ENCODE data around the gene DLG2.

The DLG2 gene

DNA sequence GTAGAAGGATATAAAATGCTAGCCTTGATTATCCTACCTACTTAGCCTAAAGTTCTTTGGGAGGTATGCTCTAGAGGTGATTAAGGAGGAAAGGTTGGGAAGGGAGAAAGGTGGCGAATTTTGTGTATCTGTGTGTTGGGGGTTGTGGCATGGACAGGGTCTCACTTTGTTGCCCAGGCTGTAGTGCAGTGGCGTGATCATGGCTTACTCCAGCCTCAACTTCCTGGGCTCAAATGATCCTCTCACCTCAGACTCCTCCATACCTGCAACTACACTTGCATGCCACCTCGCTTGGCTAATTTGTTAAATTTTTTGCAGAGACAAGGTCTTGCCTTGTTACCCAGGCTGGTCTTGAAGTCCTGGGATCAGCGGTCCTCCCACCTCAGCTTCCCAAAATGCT is 1094.8 kb downstream of the DLG2 start:
- no peak for DNase-seq

DNA sequence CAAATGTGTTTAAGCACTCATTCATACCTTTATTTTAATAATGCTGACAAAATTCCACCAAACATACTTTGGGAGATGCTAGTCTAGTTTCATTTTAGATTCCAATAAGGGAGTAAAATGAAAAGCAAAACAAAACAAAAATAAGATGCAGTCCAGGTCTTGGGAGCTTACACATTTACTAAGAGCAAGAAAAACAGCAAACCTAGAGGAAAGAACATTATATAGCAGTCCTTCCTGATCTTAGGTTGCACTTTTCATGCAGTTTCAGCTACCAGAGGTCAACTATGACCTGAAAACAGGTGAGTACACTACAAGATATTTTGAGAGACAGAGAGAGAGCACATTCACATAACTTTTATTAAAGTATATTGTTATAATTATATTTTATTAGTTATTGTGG is 1100.9 kb downstream of the DLG2 start:
- DNase-seq: no peak

- DNase-seq: peak; percentile 12
These were observed 1102.6 kb downstream of the DLG2 start for GRCh38 chr11:84524422-84525051.

- DNase-seq: no peak
These were observed 1104.8 kb downstream of the DLG2 start for GRCh38 chr11:84522331-84522730.

DNA sequence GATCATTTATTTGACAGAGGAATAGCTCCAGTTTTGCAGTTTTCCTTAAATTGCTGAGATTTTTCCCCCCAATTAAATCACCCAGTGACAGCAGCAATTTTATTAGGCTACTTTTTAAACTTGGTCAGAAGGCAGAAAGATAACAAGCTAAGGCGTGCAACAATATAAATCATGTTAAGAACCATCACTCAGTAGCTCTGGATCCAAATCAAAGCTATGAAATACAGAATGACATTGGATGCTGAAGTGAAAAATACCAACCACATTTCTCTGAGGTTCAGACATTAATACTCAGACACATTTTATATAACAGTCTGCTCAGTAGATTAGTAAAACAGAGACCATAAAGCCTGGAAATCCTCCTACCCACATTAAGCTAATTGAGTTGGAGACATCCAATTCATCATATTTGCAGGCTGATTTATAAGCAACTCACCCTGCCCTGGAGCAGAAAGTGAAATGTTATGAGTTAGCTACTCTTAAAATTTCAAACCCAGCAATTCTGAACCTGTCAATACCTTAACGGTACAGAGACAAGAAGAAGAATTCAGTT is 1108.4 kb downstream of the DLG2 start:
- no peak for DNase-seq

GRCh38 chr11:84514436-84514835 is 1112.7 kb downstream of the DLG2 start:
- no peak for DNase-seq

DNA sequence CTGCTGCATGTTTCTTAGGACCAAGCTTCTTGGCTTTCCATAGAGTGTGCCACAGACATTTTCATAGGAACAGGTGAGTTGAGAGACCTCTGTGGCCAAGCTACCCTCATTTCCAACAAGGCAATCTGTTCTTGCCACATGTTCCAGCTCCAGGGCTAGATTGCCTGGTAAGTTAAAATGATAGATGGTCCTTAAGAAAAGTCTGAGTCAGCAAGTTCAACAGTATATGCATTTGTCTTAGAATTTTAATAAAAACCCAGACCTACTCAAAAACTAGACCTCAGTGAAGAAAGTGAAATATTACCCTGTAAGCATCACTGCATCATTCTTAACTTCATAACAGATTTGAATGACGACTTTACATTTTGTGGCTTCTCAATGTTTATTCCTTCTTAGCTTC is 1123.6 kb downstream of the DLG2 start:
- no peak for DNase-seq

GRCh38 chr11:84501750-84502149 is 1125.4 kb downstream of the DLG2 start:
- peak; percentile 43 for DNase-seq

- no peak for DNase-seq
These were observed 1129.1 kb downstream of the DLG2 start for GRCh38 chr11:84497981-84498411.

GRCh38 chr11:84497181-84497580 is 1130.0 kb downstream of the DLG2 start:
- no peak for DNase-seq

GRCh38 chr11:84496122-84496521 is 1131.0 kb downstream of the DLG2 start:
- DNase-seq: no peak

- no peak for DNase-seq
These were observed 1147.0 kb downstream of the DLG2 start for GRCh38 chr11:84480131-84480530.

DNA sequence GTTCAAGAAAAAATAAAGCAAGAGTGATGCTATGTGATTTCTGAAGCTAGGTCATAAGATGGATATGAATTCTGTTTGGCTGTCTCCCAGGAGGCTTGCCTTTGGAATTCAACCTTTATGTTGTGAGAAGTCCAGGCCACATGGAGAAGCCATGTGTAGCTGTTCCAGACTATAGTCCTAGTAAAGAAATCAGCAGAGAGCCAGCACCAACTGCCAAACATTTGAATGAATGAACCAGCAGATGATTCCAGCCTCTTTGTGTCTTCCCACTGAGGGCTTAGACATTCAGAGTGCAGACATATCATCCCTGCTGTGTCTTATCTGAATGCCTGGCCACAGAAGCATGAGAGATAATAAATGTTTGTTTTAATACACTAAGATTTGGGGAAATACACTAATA is 1150.6 kb downstream of the DLG2 start:
- DNase-seq: no peak

- DNase-seq: no peak
These were observed 1155.6 kb downstream of the DLG2 start for GRCh38 chr11:84471501-84471900.

GRCh38 chr11:84468235-84468634 is 1158.9 kb downstream of the DLG2 start:
- no peak for DNase-seq

DNA sequence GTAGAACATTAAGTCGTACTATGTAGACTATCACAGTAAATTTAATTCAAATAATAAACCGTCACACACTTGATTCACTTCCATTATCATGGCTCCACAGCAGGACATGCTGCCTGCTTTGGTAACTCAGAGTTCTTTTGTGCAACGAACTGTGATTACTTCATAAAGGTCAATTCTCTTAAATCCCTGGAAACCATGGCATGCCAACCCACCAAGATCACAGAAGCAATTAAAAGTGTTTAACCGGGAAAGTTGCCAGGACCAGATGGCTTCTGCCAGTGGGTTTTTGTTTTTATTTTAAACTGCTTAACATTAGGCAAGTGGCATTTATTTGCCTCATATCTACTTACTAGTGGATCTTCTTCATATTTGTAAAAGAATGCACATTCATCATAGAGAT is 1162.1 kb downstream of the DLG2 start:
- no peak for DNase-seq

GRCh38 chr11:84455691-84456090 is 1171.5 kb downstream of the DLG2 start:
- no peak for DNase-seq

DNA sequence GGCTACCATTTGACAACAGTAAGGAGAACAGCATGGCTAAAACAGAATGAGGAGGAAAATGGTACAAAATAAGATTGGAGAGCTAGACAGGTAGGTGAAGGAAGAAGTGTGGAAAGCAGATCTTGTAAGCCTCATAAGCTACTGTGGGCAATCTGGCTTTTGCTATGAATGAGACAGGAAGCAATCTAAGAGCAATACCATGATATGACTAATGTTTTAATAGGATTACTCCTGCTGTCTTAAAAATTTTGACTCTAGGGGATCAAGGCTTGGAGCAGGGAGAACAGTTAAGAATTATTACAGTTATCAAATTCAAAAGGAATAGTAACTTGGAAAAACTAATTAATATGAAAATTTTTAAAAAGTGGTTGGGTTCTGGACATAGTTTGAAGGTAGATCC is 1174.9 kb downstream of the DLG2 start:
- no peak for DNase-seq

DNA sequence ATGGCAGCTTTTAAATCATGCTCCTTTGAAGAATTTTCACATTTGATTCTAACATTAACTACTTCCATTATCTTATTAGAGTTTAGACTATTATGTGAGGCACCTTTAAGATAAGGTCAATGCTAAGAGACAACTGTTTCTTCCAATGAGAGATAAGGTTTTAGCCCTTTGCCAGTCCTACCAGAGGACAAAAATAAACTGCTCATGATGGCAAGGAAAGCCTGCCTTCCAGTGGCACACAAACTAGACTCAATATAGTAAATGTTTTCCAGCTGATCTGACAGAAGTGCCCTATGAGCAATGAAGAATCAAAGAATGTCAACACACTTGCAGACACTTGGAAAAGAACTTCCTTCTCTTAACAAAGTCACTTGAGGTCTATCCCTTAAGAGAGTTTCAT is 1188.6 kb downstream of the DLG2 start:
- DNase-seq: no peak

- DNase-seq: peak; percentile 69
These were observed 1189.8 kb downstream of the DLG2 start for GRCh38 chr11:84437071-84437980.

- DNase-seq: peak; percentile 38
These were observed 1196.5 kb downstream of the DLG2 start for GRCh38 chr11:84430661-84431060.

DNA sequence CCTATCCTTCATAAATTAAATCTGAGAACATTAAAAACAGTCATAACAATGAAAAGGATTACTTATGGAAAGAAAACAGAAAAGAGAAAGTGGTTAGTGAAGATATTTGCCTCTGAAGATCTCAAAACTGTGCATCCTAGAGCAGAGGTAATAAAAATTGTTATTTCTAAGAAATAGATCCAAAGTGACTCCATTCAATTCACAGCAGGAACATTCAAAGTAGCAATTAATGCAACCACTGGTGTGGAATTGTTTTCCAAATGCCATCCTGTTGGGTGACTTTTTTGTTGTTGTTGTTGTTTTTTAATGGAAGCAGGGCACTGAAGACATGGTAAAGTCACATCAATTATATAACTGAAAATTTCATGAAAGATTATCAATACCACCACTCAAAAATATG is 1201.5 kb downstream of the DLG2 start:
- DNase-seq: no peak

DNA sequence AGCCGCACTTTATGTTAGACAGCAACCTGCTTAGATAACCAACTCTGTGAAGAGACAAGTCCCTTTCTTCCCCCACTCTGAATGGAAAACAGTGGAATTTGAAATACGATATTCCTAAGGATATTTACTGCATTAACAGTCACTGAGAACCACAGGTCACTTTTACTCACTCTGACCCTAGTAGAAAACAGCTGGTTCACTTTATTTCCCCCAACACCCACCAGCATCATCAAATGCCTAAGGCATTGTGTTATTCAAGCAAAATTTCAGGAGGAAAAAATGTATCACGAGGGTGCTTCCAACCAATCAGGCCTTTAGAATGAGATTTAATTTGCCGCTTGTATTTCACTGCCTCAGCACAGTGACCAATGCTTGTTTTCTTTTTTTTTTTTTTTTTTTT is 1206.9 kb downstream of the DLG2 start:
- DNase-seq: no peak

DNA sequence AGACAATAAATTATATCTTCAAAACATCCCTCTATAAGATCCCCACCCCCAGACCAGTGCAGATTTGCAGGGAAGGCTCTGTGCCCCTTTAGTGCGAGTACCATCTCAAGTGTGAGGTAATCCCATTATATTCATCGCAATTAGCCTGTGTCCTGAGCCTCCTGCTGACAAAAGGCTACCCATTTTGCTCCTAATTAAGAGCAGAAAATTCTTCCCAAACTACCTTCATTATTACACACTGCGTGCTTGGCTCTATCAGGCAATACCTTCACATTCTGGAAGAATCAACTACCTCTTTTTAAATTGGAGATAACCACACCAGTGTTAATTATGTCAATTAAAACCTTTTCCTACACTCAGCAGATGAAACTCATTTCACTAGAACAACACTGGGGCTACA is 1207.5 kb downstream of the DLG2 start:
- DNase-seq: no peak

Measured in RPMI8226 (cell line).